Measurements from ENCODE around the gene PANX2.

PANX2 gene

GRCh38 chr22:50184902-50185374 lies 14.4 kb downstream of the PANX2 start:
- no peak for DNase-seq (ENCODE audit: low read depth)

GRCh38 chr22:50185375-50186087 lies 15.0 kb downstream of the PANX2 start, which contains the start of gene TRABD:
TSS of gene TRABD (plus strand) at chr22:50185913. CDS start at chr22:50193061, 7,148 bp downstream.
- DNase-seq (ENCODE audit: low read depth): peak; percentile 74

- no peak for DNase-seq (ENCODE audit: low read depth)
Observed at GRCh38 chr22:50186181-50186714, 15.7 kb downstream of the PANX2 start.

- DNase-seq (ENCODE audit: low read depth): no peak
Observed at GRCh38 chr22:50186761-50187523, 16.4 kb downstream of the PANX2 start.

GRCh38 chr22:50188356-50188755 lies 17.8 kb downstream of the PANX2 start:
- no peak for DNase-seq (ENCODE audit: low read depth)

GRCh38 chr22:50189184-50189848 lies 18.8 kb downstream of the PANX2 start:
- no peak for DNase-seq (ENCODE audit: low read depth)

- no peak for DNase-seq (ENCODE audit: low read depth)
Observed at GRCh38 chr22:50189849-50190181, 19.3 kb downstream of the PANX2 start.

GRCh38 chr22:50190182-50190940 lies 19.8 kb downstream of the PANX2 start:
- DNase-seq (ENCODE audit: low read depth): no peak

GRCh38 chr22:50190941-50191741 lies 20.6 kb downstream of the PANX2 start:
- no peak for DNase-seq (ENCODE audit: low read depth)

GRCh38 chr22:50192436-50193204 lies 22.1 kb downstream of the PANX2 start:
- no peak for DNase-seq (ENCODE audit: low read depth)

GRCh38 chr22:50193621-50194020 lies 23.1 kb downstream of the PANX2 start:
- DNase-seq (ENCODE audit: low read depth): no peak

- DNase-seq (ENCODE audit: low read depth): no peak
Observed at GRCh38 chr22:50194037-50194805, 23.7 kb downstream of the PANX2 start.

- DNase-seq (ENCODE audit: low read depth): no peak
Observed at GRCh38 chr22:50196256-50196655, 25.7 kb downstream of the PANX2 start.

- no peak for DNase-seq (ENCODE audit: low read depth)
Observed at GRCh38 chr22:50197000-50197800, 26.7 kb downstream of the PANX2 start.

GRCh38 chr22:50197856-50198623 lies 27.5 kb downstream of the PANX2 start:
- no peak for DNase-seq (ENCODE audit: low read depth)

- no peak for DNase-seq (ENCODE audit: low read depth)
Observed at GRCh38 chr22:50198624-50199017, 28.1 kb downstream of the PANX2 start.

- no peak for DNase-seq (ENCODE audit: low read depth)
Observed at GRCh38 chr22:50199251-50199721, 28.8 kb downstream of the PANX2 start.

Data from stimulated activated CD8-positive, alpha-beta memory T cell treated with anti-CD3 and anti-CD28 coated beads, Interleukin-15, amount 100 ng/mL, for 24 hours (primary cell).